ENCODE results near the gene SCGN.

The SCGN gene

DNA sequence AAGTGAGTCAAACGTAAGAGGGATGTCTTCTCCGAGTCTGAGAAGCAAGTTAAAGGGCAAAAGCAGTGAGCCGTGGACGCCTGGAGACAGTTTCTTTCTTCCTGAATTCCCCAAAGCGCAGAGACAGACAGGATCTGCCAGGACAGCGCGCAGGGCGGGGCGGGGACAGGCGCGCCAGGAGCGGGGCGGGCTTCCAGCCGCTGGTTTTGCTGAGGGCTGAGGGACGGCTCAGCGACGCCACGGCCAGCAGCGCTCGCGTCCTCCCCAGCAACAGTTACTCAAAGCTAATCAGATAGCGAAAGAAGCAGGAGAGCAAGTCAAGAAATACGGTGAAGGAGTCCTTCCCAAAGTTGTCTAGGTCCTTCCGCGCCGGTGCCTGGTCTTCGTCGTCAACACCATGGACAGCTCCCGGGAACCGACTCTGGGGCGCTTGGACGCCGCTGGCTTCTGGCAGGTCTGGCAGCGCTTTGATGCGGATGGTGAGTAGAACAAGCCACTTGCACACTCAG, at the start of gene SCGN:
SCGN (plus strand) TSS at position 209 of the 509 bp plus-strand sequence; CDS start at position 398, 189 bp downstream.
- DNase-seq, result peak in 1 of 6 experiments; percentile 4

DNA sequence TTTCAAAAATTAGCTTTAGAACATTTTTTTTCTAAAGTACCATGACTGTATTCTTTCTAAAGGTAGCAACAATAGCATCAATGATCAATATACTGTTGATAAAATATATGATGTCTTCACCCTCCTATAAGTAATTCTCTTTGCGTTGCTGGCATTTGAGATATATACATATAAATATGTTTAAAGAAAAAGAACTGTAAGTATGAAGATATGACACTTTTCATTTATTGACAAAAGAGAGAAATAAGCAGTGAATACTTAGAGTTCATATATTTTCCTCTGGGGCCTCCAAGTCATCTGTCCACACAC, 49.4 kb upstream of the SCGN start:
- no peak for DNase-seq

DNA sequence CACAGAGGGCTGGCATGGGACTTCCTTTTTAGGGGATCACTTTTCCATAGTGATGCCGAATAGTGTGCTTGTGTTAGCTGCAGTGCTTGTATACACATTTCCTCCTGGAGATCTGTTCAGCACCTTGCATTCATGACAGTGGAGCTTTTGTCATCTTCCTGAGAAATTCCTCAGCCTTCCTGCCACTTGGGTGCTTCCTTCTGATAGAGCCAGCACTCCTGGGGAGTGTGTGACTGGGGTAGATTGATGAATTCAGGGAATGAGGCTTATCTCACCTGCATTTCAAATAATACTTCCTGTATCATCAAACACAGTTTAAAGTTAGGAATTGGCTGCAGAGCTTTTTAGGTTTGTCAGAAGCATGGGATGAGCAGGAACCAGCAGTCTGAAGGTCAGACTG, 48.8 kb upstream of the SCGN start:
- DNase-seq, result no peak

- DNase-seq, result no peak
Observed at GRCh38 chr6:25606151-25606550, 45.9 kb upstream of the SCGN start.

DNA sequence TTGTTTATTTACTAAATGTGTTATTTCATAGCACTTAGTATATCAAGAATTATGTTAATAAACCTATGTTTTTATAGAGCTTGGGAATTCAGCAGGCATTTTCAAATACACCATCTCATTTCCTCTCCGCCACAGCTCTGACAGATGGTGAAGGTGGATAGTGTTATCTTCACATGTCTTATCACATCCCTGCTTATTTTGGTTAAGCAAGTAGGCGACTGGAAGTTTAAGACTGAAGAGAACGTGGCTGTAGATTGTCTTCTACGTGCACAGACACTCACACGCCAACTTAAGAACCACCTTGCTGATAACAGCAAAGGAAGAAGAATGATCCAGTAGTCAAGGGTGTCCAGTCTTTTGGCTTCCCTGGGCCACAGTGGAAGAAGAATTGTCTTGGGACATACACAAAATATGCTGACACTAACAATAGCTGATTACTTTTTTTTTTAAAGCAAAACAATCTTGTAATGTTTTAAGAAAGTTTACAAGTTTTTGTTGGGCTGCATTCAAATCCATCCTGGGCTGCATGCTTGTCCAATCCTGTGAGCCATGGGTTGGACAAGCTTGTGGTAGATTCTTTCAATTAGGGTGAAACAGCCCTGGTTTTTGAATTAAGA, 43.3 kb upstream of the SCGN start:
- no peak for DNase-seq

- no peak for DNase-seq
Observed at GRCh38 chr6:25612666-25613065, 39.3 kb upstream of the SCGN start.

GRCh38 chr6:25613415-25613814, 38.6 kb upstream of the SCGN start:
- no peak for DNase-seq

DNA sequence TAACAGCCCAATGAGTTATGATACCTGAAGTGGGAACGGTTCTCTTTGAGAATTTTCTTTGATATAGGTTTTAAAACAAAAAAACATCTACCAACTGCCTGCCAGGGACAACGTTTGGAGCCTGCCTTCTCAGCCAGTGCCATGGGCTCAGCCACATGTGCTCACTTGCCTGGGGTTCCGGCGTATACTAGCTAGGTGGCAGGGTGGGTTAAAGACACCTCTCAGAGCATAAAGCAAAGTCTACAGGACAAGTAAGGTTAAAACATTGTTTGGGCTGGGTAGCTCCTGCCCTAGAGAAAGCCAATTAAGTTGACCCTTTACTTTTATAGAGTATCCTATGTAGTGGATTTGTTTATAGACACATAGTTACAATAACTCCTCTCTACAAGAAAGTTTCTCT, 38.0 kb upstream of the SCGN start:
- no peak for DNase-seq

- DNase-seq, result no peak
Observed at GRCh38 chr6:25615471-25615870, 36.5 kb upstream of the SCGN start.

GRCh38 chr6:25617997-25618396, 34.0 kb upstream of the SCGN start:
- DNase-seq, result no peak

GRCh38 chr6:25619217-25619616, 32.8 kb upstream of the SCGN start:
- no peak for DNase-seq

DNA sequence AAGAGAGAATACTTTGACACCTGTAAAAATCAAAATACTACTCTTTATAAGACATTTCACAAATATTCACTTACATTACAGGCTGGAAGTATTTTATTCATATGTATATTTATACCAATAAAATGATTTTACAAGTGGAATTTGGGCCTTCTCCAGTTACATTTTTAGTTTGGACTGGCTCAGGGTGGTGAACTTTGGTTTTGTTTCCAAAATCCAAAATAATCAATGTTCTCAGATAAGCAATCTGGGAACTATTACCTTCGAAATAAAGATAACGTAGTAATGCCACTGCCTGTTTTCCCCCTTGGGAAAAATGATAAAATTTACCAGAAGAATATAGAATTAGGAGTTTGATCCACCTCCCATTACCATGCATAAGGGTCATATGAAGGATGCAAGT, 31.6 kb upstream of the SCGN start:
- DNase-seq, result no peak

GRCh38 chr6:25623065-25623464, 28.9 kb upstream of the SCGN start:
- no peak for DNase-seq

- no peak for DNase-seq
Observed at GRCh38 chr6:25623879-25624278, 28.1 kb upstream of the SCGN start.

DNA sequence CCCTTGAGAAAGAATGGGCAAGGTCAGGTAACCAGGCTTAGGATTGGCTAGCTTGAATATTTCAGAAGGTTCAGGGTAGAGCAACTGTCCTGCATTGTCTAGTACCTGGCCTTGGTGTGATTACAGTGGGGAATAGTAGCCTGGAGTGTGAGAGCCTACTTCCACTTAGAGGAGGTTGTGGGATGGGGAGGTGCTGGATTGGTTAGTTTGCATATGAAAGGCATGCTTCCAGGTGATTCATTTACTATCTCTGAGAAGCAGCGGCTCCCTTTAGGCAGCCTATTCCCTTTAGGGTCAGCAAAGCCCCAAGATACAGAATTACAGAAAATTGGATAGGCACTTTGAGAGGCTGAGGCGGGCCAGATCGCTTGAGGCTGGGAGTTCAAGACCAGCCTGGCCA, 25.0 kb upstream of the SCGN start:
- no peak for DNase-seq

DNA sequence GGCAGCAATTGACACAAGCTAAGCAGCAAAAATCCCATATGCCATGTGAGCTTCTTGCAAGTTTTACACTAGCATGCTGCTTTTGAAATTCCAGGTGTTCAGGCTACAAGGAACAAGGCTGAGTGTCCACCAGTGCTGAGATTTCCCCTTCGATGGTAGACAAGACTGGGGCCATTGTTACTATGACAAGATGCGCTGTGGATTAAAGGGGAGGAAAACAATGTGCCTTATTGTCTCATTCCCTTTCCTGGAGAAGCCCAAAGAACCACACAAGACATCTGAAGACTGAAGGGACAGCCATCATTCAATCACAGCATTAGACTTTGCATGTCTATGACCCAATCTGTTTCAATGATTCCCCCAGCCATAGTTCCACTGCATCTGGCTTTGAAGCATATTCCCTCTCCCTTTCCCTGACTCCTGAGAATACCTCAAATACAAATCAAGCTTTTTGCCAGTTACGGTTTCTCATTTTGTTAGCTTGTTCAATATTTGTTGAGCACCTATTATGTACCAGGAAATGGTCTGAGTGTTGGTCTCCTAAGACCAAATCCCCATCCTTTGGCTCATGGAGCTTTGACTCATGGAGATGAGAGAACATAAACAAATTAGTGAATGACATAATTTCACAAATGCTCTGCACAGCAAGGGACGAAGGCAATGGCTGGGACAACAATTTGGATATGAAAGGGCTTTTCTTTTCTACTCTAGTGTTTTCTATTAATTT, 23.4 kb upstream of the SCGN start:
- no peak for DNase-seq

DNA sequence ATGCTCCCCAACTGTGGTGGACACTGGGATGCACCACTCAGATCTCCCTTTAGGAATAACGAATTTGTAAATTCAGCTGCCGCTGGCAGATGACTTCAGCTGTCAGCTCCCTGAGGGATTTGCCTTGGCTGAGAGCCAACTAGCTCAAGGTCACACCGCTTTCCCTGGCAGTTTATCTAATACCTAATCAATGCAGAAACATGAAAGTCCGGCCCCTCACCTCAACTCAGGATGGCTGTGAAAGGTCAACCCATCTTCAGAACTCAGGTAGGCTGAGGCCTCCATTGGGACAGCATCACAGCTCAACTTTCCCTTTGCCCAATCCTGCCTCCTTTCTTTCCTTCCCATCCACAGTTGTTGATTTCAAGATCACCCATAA, 22.8 kb upstream of the SCGN start:
- DNase-seq, result no peak

- no peak for DNase-seq
Observed at GRCh38 chr6:25630508-25631278, 21.3 kb upstream of the SCGN start.

- DNase-seq, result no peak
Observed at GRCh38 chr6:25635886-25636317, 16.1 kb upstream of the SCGN start.

DNA sequence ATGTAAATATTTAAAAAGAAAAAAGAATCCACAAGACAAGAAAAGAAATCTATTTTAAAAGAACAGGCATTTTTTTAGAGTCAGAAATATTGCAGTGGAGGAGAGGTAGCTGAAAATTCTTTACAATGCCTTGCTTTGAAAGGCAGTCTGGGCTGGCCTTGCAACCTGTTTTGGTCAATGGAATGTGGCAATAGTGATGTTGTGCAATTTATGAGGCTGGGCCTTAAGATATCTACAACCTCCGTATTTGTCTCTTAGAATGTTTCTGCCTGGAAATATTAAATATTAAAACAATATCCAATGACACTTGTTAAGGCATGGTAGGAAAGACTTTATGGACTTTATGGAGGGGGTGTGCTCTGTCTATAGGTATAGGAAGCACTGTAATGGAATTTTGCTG, 14.8 kb upstream of the SCGN start:
- DNase-seq, result no peak

GRCh38 chr6:25637960-25638434, 14.0 kb upstream of the SCGN start:
- DNase-seq, result no peak

DNA sequence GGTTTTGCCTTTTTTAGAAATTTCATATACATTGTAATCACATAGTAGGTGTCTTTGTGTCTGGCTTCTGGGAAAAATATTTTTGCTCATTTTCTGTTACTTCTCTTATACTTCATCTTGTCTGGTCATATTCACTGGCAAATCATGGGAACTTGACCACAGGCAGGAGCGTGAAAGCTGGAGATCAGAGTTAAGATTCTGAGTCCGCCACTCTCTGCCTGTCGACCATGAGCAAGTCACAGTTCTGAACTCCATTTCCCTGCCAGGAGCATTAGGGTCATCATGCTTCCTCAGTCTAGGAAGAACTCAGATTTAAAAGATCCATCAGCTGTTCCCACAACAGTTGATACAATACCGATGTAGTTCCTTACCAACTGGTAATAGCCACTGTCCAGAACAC, 12.4 kb upstream of the SCGN start:
- no peak for DNase-seq

DNA sequence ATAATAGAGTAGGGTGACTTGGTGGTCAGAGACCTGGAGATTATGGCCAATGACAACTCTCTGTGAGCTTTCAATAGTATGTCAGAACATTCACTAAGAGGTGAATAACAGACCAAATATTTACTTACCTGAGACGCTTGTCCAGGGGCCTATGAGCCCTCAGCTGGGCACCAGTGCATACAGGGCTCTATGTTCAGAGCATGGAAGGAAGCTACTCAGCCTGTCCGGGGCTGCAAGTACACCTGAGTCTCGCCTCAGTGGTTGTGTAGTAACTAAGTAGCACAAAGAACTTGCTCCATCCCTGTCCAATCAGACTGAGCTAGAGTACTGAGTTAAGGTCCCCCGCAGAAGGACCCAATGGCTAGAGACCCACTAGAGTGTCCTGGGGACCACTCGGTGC, 11.6 kb upstream of the SCGN start:
- DNase-seq, result no peak

DNA sequence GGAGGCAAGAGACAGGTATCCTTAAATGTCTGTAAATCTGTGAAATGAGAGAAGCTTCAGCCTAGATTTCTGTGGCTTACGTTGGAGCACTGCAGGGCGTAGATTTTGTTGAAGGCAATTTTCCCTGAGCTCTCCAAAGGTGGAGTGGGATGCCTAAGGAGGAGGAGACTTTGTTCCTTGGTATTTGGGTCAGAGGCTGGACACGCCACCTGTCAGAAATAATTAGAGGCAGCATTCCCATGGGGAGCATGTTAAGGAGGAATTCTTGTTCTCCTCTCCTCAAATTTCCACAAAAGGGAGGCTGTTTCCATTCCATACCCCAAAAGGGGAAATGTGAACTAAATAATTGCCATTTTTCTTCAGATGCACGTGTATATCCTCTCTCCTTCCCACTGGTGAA, 11.1 kb upstream of the SCGN start:
- no peak for DNase-seq

All from stimulated activated naive CD4-positive, alpha-beta T cell (primary cell).